Tibial artery (tissue), 4 donors: ENCODE data around the gene GPATCH8.
"Not testable (repeated sequence)": the region's sequence is repeated elsewhere in the genome, so short reads cannot be mapped to it uniquely, and the experiment has no call there.

ENCODE experiments used
- DNase-seq, 2 donors: peaks; one replicate each; pipeline ENCODE4 v3.0.0-alpha.2; 2019
- H3K27ac ChIP-seq, 2 donors: fragments of 200-600 bp; sonication (generic) in 1 of 2; 1 replicate in 1 of 2; 2 replicates in 1 of 2; pipeline ENCODE4 v1.5.1; 2018 to 2019; ENCODE audit warnings: mild to moderate bottlenecking in 1 of 2
- H3K27me3 ChIP-seq, 2 donors: fragments of 200-600 bp; sonication (generic) in 1 of 2; one replicate each; pipeline versions ENCODE4 v1.5.1 to v1.6.0; 2016 to 2019
- H3K36me3 ChIP-seq, 3 donors: fragments of 200-600 bp; sonication (generic) in 2 of 3; one replicate each; pipeline ENCODE4 v1.5.1; 2016 to 2019; ENCODE audit warnings: mild to moderate bottlenecking in 2 of 3
- H3K4me1 ChIP-seq, 4 donors: fragments of 200-600 bp; sonication (generic) in 2 of 4; 1 replicate in 3 of 4; 2 replicates in 1 of 4; pipeline ENCODE4 v1.5.1; 2016 to 2019
- H3K4me3 ChIP-seq, 2 donors: fragments of 200-600 bp; sonication (generic) in 1 of 2; 1 replicate in 1 of 2; 2 replicates in 1 of 2; pipeline ENCODE4 v1.5.1; 2018 to 2019; ENCODE audit warnings: mild to moderate bottlenecking in 2 of 2
- H3K9me3 ChIP-seq, 3 donors: fragments of 200-600 bp; sonication (generic) in 1 of 3; one replicate each; pipeline ENCODE4 v1.5.1; 2016 to 2019
- CTCF ChIP-seq, 2 experiments: fragments of 200-600 bp in 1 of 2; fragments of 450-650 bp in 1 of 2; IDR thresholded peaks; one replicate each; pipeline ENCODE4 v1.5.1; 2017 to 2019; ENCODE audit warnings: antibody characterized with exemption in 2 of 2, mild to moderate bottlenecking in 1 of 2, moderate library complexity in 1 of 2
- intact Hi-C: fragments of 100-400 bp; cut with DNase I; formaldehyde crosslinking; loops from one replicate; pipeline ENCODE4 v1.15.0; 2023; ENCODE audit warnings: low total_unique reads

GPATCH8 gene

GRCh38 chr17:44540246-44541084 lies 37.3 kb upstream of the GPATCH8 start:
- peaks cover 0 to 14% of the 10 kb centered on the region in 2 donors for H3K27me3 ChIP-seq
- H3K36me3 ChIP-seq = no peaks in the 10 kb centered on the region
- intact Hi-C loops = no loop called here
- H3K4me1 ChIP-seq = peaks cover 0 to 14% (median 5%) of the 10 kb centered on the region in 4 donors
- no peak for DNase-seq
- H3K4me3 ChIP-seq = no peak overlapping the region
- no peak for TF ChIP-seq CTCF (IDR thresholded peaks at IDR 0.05)
- no peaks in the 10 kb centered on the region for H3K9me3 ChIP-seq
- no peak overlapping the region for H3K27ac ChIP-seq

- H3K4me1 ChIP-seq = peaks cover 0 to 14% (median 5%) of the 10 kb centered on the region in 4 donors
- peaks cover 0 to 14% of the 10 kb centered on the region in 2 donors for H3K27me3 ChIP-seq
- TF ChIP-seq CTCF (IDR thresholded peaks at IDR 0.05) = no peak
- H3K36me3 ChIP-seq = no peaks in the 10 kb centered on the region
- intact Hi-C loops = no loop called here
- H3K27ac ChIP-seq = no peak overlapping the region
- DNase-seq = no peak
- no peaks in the 10 kb centered on the region for H3K9me3 ChIP-seq
- H3K4me3 ChIP-seq = no peak overlapping the region
These were observed 36.5 kb upstream of the GPATCH8 start for GRCh38 chr17:44539673-44540072.

- intact Hi-C loops, DNase-seq: not testable (repeated sequence)
These were observed 34.7 kb upstream of the GPATCH8 start for GRCh38 chr17:44537922-44538321.

GRCh38 chr17:44536090-44536953 lies 33.1 kb upstream of the GPATCH8 start:
- H3K9me3 ChIP-seq = no peaks in the 10 kb centered on the region
- TF ChIP-seq CTCF (IDR thresholded peaks at IDR 0.05) = no peak
- intact Hi-C loops = no loop called here
- peaks cover 0 to 8% (median 0%) of the 10 kb centered on the region in 4 donors for H3K4me1 ChIP-seq
- no peak overlapping the region for H3K4me3 ChIP-seq
- no peak overlapping the region for H3K27ac ChIP-seq
- no peak for DNase-seq
- no peaks in the 10 kb centered on the region for H3K36me3 ChIP-seq
- H3K27me3 ChIP-seq = peaks cover 0 to 5% of the 10 kb centered on the region in 2 donors

More at GRCh38 chr17:44537922-44538321, 34.7 kb upstream of the GPATCH8 start:
- H3K4me3 ChIP-seq, H3K36me3 ChIP-seq, H3K27ac ChIP-seq, H3K9me3 ChIP-seq: not testable (repeated sequence)
- H3K27me3 ChIP-seq = peaks cover 0 to 14% of the 10 kb centered on the region in 2 donors
- H3K4me1 ChIP-seq = peaks cover 0 to 13% (median 1%) of the 10 kb centered on the region in 4 donors

GRCh38 chr17:44533533-44534246 lies 30.5 kb upstream of the GPATCH8 start:
- Histone ChIP-seq H3K36me3 (no peaks in the 10 kb centered on the region), H3K4me3 (peak overlapping the region in 1 of 2 donors; percentile 28), H3K27me3 (no peaks in the 10 kb centered on the region), H3K4me1 (peaks cover 0 to 8% (median 0%) of the 10 kb centered on the region in 4 donors), H3K27ac (peak overlapping the region in 1 of 2 donors; percentile 43), H3K9me3 (no peaks in the 10 kb centered on the region)
- TF ChIP-seq CTCF (IDR thresholded peaks at IDR 0.05) = peak; percentile 96 to 98
- intact Hi-C loops = loop anchor here (1.0 kb wide), 1 partner anchor 106 kb away; no protein-coding TSS in a partner anchor
- DNase-seq = peak; percentile 89 to 92
